GM12801 (cell line): Measurements from ENCODE around the gene TFEB.

ENCODE experiments used
- TF ChIP-seq, protein P1 (sequence below): IDR thresholded peaks from one replicate; pipeline ENCODE4 v1.5.1; 2011; ENCODE audit warnings: control low read depth; ENCODE audit not compliant: insufficient read length; ENCODE audit errors: extremely low read depth

Gene TFEB

DNA sequence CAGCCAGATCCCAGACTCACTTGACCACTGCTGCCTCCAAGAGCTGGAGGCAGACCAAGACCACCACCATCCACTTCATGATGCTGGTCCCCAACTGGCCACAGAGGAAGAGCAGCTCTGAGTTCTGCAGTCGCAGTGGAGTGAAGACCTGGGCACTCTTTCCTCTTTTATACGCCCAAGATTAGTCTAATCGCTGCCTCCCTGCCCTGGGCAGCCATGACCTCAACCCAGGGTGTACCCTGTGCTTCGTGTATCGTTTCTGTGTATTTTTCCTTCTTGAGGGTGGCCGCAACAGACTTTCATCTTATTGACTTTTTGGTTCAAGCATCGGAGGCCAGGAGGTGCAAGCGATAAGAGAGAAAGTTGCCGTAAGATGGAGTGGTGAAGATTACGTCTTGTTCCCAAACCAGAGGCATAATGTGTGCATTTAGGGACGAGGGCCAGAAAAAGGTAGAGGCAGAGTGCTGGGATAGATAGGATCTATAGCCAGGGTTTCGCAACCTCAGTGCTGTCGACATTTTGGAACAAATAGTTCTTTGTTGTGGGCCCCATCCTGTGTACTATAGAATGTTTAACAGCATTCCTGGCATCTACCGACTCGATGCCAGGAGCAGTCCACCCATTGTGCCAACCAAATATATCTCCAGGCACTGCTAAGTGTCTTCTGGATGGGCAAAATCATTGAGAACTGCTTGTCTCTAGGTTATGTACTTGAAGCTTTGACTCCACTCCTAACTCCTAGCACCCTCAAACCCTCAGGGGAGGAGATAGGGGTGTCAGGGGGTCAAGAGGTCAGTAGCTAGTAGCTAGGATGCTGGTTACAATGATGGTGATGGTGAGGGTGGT is 12.1 kb upstream of the TFEB start, which contains the start of gene PGC:
TSS of gene PGC (minus strand) at position 142 of the 846 bp plus-strand sequence. CDS start at position 79, 63 bp downstream.
- TF ChIP-seq, protein P1, sequence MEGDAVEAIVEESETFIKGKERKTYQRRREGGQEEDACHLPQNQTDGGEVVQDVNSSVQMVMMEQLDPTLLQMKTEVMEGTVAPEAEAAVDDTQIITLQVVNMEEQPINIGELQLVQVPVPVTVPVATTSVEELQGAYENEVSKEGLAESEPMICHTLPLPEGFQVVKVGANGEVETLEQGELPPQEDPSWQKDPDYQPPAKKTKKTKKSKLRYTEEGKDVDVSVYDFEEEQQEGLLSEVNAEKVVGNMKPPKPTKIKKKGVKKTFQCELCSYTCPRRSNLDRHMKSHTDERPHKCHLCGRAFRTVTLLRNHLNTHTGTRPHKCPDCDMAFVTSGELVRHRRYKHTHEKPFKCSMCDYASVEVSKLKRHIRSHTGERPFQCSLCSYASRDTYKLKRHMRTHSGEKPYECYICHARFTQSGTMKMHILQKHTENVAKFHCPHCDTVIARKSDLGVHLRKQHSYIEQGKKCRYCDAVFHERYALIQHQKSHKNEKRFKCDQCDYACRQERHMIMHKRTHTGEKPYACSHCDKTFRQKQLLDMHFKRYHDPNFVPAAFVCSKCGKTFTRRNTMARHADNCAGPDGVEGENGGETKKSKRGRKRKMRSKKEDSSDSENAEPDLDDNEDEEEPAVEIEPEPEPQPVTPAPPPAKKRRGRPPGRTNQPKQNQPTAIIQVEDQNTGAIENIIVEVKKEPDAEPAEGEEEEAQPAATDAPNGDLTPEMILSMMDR = no peak

DNA sequence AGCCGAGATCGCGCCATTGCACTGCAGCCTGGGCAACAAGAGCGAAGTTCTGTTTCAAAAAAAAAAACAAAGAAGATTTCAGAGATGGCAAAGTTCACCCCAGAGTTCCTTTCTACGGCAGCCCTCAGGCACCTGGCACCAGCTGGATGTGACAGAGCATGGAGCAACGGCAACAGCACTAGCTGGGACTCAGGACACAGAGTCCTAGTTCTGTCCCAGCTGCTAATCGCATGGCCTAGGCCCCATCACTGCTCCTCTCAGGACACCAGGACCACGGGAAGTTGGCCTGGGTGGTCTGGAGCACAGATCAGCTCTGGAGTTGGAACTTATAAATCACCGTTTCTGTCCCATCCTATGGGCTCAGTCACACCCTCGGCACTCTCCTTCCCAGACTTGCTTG is 10.7 kb upstream of the TFEB start:
- TF ChIP-seq, protein P1 = no peak

DNA sequence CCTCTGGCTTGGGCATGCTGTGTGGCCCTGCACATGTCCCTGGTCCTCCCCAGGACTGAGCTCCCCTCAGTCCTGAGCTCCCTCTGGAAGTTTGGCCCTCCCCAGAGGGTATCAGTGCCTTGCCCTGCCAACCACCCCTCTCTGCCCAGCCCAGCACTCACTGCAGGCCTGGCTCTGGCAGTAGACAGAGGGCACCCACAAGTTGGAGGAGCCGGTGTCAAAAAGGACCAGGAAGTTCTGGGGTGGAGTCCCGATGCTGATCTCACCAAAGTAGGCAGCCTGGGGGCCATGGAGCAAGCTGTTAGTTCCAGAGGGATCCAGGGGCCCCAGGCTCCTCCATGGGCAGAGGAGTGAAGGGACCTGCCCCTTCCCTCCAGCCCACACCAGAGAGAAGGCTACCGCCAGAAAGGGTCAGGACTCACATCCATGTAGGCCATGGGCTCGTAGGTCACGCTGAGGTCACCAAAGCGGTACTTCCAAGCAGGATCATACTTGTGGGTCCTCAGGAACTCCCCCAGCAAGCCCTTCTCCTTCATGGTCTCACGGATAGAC is 8.9 kb upstream of the TFEB start:
- TF ChIP-seq, protein P1 = no peak

DNA sequence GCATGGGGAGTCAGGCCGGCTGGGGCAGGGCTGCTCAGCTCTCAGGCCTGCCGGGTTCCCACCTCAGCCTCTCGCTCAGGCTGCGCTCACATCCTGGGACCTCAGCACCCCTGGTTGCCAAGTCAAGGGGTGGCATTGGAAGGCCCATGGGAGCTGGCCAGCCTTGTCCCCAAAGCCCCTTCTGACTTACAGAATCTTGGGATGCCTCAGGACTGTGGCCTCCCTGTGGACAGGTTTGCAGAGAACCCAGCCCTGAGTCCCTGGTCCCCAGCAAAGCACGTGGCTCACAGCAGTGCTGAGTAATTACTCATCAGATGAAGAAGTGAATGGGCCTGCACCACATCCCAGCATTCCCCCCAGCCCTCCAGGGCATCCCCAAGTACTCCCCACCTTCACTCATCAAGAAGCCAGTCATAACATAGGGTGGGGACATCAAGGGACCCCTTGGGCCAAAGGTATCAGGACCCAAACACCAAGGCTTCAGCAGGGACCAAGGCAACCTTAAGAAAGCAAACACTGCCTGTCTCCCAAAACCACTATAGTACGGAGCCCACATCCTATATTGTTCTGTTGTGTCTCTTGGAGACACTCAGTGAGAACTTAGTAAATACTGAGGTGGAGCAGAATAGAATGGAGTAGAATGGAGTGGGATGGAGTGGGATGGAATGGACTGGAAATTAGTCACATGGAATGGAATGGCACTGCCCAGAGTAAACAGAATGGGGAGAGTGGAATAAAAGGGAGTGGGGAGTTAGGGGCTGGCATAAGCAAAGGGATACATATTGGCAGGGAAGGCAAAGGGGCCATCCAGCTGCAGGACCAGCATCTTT is 8.2 kb upstream of the TFEB start:
- TF ChIP-seq, protein P1 = no peak

DNA sequence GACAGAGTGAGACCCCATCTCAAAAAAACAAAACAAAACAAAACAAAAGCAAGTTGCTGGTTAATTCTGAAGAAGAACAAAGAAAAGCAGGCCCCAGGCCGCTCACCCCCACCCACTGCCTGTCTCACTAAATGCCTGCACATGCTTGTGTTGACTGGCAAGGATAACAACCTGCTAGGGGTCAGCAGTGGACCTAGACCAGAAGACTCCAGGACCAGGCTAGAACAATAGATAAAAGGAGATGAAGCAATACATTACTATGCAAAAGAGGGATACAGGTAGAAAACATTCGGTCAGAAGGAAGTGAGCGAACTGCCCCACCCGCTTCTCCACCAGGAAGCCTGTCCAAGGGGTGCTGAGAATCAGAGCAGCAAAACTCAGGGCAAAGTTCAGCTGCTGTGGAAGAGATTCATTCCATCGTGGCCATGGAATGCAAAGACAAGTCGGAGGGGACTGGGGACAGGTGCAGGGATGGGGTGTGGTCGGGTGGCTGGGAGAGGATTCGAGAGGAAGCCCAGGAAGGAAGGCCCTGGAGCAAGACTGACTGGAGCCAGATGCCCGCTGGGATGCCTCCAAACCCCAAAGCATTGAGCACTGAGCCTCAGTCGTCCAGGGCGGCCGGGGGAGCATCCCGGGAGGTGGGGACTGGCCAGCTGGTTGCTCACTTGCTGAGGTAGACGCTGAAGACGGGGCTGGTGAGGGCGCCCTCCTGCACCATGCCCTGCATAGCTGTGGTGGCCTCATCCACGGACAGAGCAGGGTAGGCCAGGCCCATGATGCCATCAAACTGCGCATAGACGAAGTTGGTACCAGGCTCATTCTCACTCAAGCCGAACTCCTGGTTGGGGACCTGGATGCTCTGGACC is 6.5 kb upstream of the TFEB start:
- TF ChIP-seq, protein P1 = no peak

DNA sequence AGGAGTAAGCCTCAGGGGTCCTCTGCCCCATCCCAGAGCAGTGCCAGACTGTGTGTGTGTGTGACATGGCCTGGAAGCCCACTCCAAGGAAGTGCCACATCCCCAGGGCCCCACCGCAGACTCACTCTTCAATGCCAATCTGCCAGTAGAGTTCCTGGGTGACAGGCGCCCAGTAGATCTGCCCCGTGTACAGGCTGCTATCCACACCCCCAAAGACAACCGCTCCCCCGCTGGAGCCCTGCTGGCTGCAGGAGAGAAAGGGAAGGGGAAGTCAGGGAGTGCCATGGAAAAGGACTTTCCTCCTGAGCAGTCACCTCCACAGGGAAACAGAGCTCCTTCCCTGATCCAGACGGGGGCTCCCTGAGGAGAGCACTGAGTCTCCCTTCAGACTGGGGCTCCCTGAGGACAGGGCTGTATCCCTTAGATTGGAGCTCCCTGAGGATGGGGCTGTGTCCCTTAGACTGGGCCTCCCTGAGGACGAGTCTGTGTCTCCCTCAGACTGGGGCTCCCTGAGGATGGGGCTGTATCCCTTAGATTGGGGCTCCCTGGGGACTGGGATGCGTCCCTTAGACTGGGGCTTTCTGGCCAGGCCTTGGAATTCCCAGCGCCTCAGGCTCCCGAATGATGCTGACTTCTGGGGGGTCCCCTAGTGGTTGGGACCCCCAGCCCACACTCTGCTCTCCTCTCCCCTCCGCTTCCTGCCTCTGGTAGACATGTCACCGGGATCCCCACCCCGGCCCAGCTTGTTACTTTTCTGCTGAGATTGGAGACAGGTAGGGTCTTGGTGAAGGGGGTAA is 5.2 kb upstream of the TFEB start:
- TF ChIP-seq, protein P1 = no peak
